Liver (tissue), 9 donors: ENCODE measurements around the gene CHST1. TPM values are rescaled to one million over a fixed set of nuclear protein-coding genes. Genes with fewer than 3 reads are reported as not detected.

Source experiments
- DNase-seq: peaks from one replicate; pipeline ENCODE4 v3.0.0-alpha.2; 2017; ENCODE audit warnings: low spot score
- H3K27ac ChIP-seq, 2 donors: one replicate each; pipeline ENCODE4 v1.7.0; 2013; ENCODE audit warnings: inconsistent platforms in 2 of 2, low read length in 2 of 2, control low read depth in 1 of 2, low read depth in 1 of 2, mild to moderate bottlenecking in 1 of 2
- H3K27me3 ChIP-seq, 4 donors: one replicate each; pipeline versions ENCODE4 v1.6.1 to v1.7.0; 2013; ENCODE audit warnings: low read length in 3 of 4, inconsistent platforms in 1 of 4, mild to moderate bottlenecking in 1 of 4, moderate library complexity in 1 of 4; ENCODE audit not compliant: control insufficient read depth in 4 of 4, insufficient read depth in 4 of 4
- H3K36me3 ChIP-seq, 4 donors: one replicate each; pipeline versions ENCODE4 v1.6.1 to v1.7.0; 2013; ENCODE audit warnings: low read length in 3 of 4, mild to moderate bottlenecking in 3 of 4, low read depth in 1 of 4, moderate library complexity in 1 of 4; ENCODE audit not compliant: control insufficient read depth in 4 of 4, insufficient read depth in 3 of 4
- H3K4me1 ChIP-seq, 4 donors: one replicate each; pipeline versions ENCODE4 v1.6.1 to v1.7.0; 2013; ENCODE audit warnings: low read length in 3 of 4, mild to moderate bottlenecking in 3 of 4, moderate library complexity in 1 of 4; ENCODE audit not compliant: control insufficient read depth in 4 of 4, insufficient read depth in 4 of 4
- H3K4me3 ChIP-seq, 3 donors: one replicate each; pipeline versions ENCODE4 v1.6.1 to v1.7.0; 2013; ENCODE audit warnings: low read length in 3 of 3, control low read depth in 1 of 3, low read depth in 1 of 3, mild to moderate bottlenecking in 1 of 3
- H3K9ac ChIP-seq, 2 donors: one replicate each; pipeline ENCODE4 v1.7.0; 2013; ENCODE audit warnings: low read length in 2 of 2, mild to moderate bottlenecking in 2 of 2, moderate library complexity in 2 of 2, control low read depth in 1 of 2, low read depth in 1 of 2
- H3K9me3 ChIP-seq, 4 donors: one replicate each; pipeline versions ENCODE4 v1.6.1 to v1.7.0; 2013; ENCODE audit warnings: low read length in 3 of 4; ENCODE audit not compliant: control insufficient read depth in 4 of 4
- EGR1 ChIP-seq, 2 donors: IDR thresholded peaks; 2 replicates each; pipeline ENCODE4 v1.6.1; 2016 to 2018; ENCODE audit warnings: antibody characterized with exemption in 2 of 2, low read depth in 2 of 2
- FOXA1 ChIP-seq: IDR thresholded peaks from 2 replicates; pipeline ENCODE4 v1.6.1; 2016; ENCODE audit warnings: antibody characterized with exemption
- FOXA2 ChIP-seq: IDR thresholded peaks from 2 replicates; pipeline ENCODE4 v1.6.1; 2016; ENCODE audit warnings: antibody characterized with exemption
- GABPA ChIP-seq, 2 donors: IDR thresholded peaks in 1 of 2; conservative IDR thresholded peaks in 1 of 2; 2 replicates each; pipeline ENCODE4 v1.6.1; 2016; ENCODE audit warnings: antibody characterized with exemption in 2 of 2, mild to moderate bottlenecking in 1 of 2, moderate library complexity in 1 of 2
- HNF4A ChIP-seq, 2 donors: conservative IDR thresholded peaks; 2 replicates each; pipeline ENCODE4 v1.6.1; 2016; ENCODE audit warnings: antibody characterized with exemption in 2 of 2, mild to moderate bottlenecking in 2 of 2
- HNF4G ChIP-seq: IDR thresholded peaks from 2 replicates; pipeline ENCODE4 v1.6.1; 2016; ENCODE audit warnings: antibody characterized with exemption
- JUND ChIP-seq, 2 donors: IDR thresholded peaks; 2 replicates each; pipeline ENCODE4 v1.6.1; 2016; ENCODE audit warnings: antibody characterized with exemption in 2 of 2
- RAD21 ChIP-seq, 2 donors: IDR thresholded peaks; 2 replicates each; pipeline ENCODE4 v1.6.1; 2016; ENCODE audit warnings: antibody characterized with exemption in 2 of 2, mild to moderate bottlenecking in 2 of 2
- RXRA ChIP-seq, 2 donors: IDR thresholded peaks; 2 replicates each; pipeline ENCODE4 v1.6.1; 2017 to 2018; ENCODE audit warnings: antibody characterized with exemption in 2 of 2, mild to moderate bottlenecking in 1 of 2
- TAF1 ChIP-seq: conservative IDR thresholded peaks from 2 replicates; pipeline ENCODE4 v1.6.1; 2016; ENCODE audit warnings: antibody characterized with exemption, mild to moderate bottlenecking
- YY1 ChIP-seq: IDR thresholded peaks from 2 replicates; pipeline ENCODE4 v1.6.1; 2016; ENCODE audit warnings: antibody characterized with exemption, mild to moderate bottlenecking
- WGBS: extraction: QIAGEN DNeasy Blood & Tissue Kit; methylation state at CpG from one replicate; pipeline ENCODE4 v1.1.7; 2013; 5-methylcytosine and 5-hydroxymethylcytosine counted together
- polyA plus RNA-seq, 2 donors: library from polyadenylated mRNA; stranded (reverse) in 1 of 2; unstranded in 1 of 2; fragments of 200-250 nt in 1 of 2; fragments of >200 nt in 1 of 2; fragmentation: Nextera tagmentation in 1 of 2; extraction: Ambion mirVana in 1 of 2; gene quantifications; one replicate each; pipeline versions ENCODE4 v1.2.1 to v1.2.3, GENCODE V29; 2013 to 2015
- total RNA-seq, 2 donors: library from RNA; depleted of rRNA; stranded (reverse); fragments of >200 nt; gene quantifications; one replicate each; pipeline ENCODE4 v1.2.3, GENCODE V29; 2014
- TF ChIP-seq, protein P1 (sequence below): IDR thresholded peaks from 2 replicates; pipeline ENCODE4 v1.6.1; 2016; ENCODE audit warnings: antibody characterized with exemption
- TF ChIP-seq, protein P2 (sequence below): IDR thresholded peaks from 2 replicates; pipeline ENCODE4 v1.6.1; 2016; ENCODE audit warnings: antibody characterized with exemption
- TF ChIP-seq, protein P3 (sequence below): fragments of 150-350 bp; IDR thresholded peaks from 2 replicates; pipeline ENCODE4 v1.5.1; 2017; ENCODE audit warnings: improper control_type of control experiment, low read depth, low read length; ENCODE audit not compliant: missing input control
- TF ChIP-seq, protein P4 (sequence below): IDR thresholded peaks from 2 replicates; pipeline ENCODE4 v1.6.1; 2016; ENCODE audit warnings: antibody characterized with exemption
- donor health status: healthy.
- donor health status: healthy.
- donor health status: healthy.
- donor health status: healthy.
- donor health status: healthy.

Gene CHST1
- total and polyA plus RNA-seq, 4 donors: 0.23 to 0.81 (median 0.45) TPM

DNA sequence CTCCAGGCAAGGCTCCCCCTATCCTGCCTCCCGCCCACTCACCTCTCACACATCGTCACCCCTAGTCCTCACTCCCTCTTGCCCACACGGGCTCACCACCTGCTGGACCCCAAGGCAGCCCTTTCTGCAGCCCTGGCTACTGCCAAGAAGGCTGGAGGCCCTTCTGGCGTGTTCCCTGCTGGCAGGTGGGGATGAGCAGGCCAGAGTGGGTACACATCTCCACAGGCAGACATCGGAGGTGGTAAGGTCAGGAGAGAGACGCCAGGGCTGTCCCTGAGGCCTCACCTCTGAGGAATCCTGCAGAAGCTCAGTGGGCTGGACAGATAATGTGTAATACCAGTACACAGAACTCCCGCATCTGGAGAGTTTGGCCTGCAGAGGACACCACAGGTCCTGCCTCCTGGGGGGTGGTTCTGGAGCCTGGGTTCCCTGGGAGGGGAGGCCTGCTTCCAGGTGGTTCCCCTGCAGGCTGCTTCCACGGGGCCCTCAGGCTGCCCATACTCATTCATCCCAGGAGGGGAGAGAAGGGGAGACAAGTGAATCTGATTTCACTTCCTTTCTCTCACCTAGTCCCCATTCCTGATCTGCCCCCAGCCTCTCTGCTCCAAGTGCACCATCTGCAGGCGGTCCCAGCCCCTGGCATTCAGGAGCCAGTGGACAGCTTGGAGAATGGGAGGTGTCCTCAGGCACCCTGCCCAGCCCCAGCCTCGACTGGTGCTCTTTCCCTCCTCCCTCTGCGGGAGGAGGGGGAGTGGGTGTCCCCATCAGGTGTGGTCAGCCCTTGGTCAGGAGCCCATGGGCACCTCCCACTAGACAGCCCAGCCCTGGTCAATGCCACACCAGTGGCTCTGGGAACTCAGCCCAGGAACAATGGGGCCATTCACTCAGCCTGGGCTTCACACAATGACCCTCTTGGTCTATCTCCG, 6.1 kb upstream of the CHST1 start:
- whole genome bisulfite sequencing: 83% methylated on average over 12 of the region's 12 CpGs
- TF ChIP-seq HNF4A (conservative IDR thresholded peaks at IDR 0.05): no peak
- TF ChIP-seq, protein P1, sequence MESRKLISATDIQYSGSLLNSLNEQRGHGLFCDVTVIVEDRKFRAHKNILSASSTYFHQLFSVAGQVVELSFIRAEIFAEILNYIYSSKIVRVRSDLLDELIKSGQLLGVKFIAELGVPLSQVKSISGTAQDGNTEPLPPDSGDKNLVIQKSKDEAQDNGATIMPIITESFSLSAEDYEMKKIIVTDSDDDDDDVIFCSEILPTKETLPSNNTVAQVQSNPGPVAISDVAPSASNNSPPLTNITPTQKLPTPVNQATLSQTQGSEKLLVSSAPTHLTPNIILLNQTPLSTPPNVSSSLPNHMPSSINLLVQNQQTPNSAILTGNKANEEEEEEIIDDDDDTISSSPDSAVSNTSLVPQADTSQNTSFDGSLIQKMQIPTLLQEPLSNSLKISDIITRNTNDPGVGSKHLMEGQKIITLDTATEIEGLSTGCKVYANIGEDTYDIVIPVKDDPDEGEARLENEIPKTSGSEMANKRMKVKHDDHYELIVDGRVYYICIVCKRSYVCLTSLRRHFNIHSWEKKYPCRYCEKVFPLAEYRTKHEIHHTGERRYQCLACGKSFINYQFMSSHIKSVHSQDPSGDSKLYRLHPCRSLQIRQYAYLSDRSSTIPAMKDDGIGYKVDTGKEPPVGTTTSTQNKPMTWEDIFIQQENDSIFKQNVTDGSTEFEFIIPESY: no peak
- TF ChIP-seq FOXA1: no peak
- TF ChIP-seq, protein P2, sequence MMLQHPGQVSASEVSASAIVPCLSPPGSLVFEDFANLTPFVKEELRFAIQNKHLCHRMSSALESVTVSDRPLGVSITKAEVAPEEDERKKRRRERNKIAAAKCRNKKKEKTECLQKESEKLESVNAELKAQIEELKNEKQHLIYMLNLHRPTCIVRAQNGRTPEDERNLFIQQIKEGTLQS: no peak
- TF ChIP-seq, protein P3, sequence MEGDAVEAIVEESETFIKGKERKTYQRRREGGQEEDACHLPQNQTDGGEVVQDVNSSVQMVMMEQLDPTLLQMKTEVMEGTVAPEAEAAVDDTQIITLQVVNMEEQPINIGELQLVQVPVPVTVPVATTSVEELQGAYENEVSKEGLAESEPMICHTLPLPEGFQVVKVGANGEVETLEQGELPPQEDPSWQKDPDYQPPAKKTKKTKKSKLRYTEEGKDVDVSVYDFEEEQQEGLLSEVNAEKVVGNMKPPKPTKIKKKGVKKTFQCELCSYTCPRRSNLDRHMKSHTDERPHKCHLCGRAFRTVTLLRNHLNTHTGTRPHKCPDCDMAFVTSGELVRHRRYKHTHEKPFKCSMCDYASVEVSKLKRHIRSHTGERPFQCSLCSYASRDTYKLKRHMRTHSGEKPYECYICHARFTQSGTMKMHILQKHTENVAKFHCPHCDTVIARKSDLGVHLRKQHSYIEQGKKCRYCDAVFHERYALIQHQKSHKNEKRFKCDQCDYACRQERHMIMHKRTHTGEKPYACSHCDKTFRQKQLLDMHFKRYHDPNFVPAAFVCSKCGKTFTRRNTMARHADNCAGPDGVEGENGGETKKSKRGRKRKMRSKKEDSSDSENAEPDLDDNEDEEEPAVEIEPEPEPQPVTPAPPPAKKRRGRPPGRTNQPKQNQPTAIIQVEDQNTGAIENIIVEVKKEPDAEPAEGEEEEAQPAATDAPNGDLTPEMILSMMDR: no peak
- no peak for TF ChIP-seq EGR1 (IDR thresholded peaks at IDR 0.05; ENCODE audit: low read depth in 2 of 2)
- TF ChIP-seq GABPA (IDR thresholded peaks at IDR 0.05 in 1 of 2, conservative IDR thresholded peaks at IDR 0.05 in 1 of 2): no peak
- no peak for TF ChIP-seq RXRA (IDR thresholded peaks at IDR 0.05)
- TF ChIP-seq, protein P4, sequence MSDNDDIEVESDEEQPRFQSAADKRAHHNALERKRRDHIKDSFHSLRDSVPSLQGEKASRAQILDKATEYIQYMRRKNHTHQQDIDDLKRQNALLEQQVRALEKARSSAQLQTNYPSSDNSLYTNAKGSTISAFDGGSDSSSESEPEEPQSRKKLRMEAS: no peak
- no peak for TF ChIP-seq TAF1
- TF ChIP-seq HNF4G: no peak
- TF ChIP-seq YY1: no peak
- TF ChIP-seq FOXA2: no peak
- TF ChIP-seq JUND (IDR thresholded peaks at IDR 0.05): no peak

DNA sequence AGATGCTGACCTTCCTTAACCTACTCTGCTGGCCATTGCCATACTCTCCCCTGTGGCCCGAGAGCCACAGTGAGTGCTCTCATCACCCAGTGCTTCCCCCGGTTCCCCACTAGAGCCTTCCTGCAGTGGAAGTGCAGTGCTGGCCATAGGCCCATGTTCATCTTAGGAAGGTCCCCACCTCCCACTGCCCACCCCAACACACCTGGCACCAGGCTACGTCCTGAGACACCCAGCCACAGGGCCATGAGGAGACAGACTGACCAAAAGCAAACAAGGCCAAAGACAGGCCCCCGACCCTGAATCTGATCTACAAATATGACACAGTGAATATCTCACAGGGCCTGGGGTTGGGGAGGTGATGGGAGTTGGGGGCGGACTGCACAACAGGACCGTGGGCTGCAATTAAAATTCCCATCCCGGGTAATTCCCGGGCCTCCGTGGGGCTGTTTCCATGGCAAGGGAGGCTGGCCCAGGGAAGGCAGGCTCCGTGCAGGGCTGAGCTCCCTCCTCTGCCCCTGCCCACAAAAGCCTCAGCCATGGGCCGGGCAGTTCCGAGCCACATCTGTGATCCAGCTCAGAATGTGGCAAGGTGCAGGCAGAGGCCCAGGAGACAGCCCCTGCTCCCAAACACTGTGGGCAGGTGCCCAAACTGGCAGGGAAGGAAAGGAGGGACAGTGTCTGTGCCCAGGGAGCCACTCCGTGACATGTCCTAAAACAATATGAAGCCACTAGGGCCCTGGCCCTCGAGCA, 5.1 kb upstream of the CHST1 start:
- Histone ChIP-seq H3K36me3 (no peaks in the 10 kb centered on the region), H3K4me1 (peaks cover 0 to 3% (median 0%) of the 10 kb centered on the region in 4 donors), H3K4me3 (no peak overlapping the region), H3K9me3 (no peaks in the 10 kb centered on the region), H3K27me3 (no peaks in the 10 kb centered on the region), H3K27ac (no peak overlapping the region), H3K9ac (no peak overlapping the region)
- TF ChIP-seq HNF4A (conservative IDR thresholded peaks at IDR 0.05): no peak
- no peak for TF ChIP-seq HNF4G
- TF ChIP-seq EGR1 (IDR thresholded peaks at IDR 0.05; ENCODE audit: low read depth in 2 of 2): no peak
- TF ChIP-seq TAF1: no peak
- TF ChIP-seq, protein P2: no peak
- TF ChIP-seq FOXA2: no peak
- TF ChIP-seq, protein P4: no peak
- TF ChIP-seq RAD21 (IDR thresholded peaks at IDR 0.05): no peak
- no peak for TF ChIP-seq GABPA (IDR thresholded peaks at IDR 0.05 in 1 of 2, conservative IDR thresholded peaks at IDR 0.05 in 1 of 2)
- WGBS: 83% methylated on average over 14 of the region's 14 CpGs
- DNase-seq: no peak

More for the DNA sequence above, 6.1 kb upstream of the CHST1 start:
- Histone ChIP-seq H3K9me3 (no peaks in the 10 kb centered on the region), H3K4me3 (no peak overlapping the region), H3K9ac (no peak overlapping the region), H3K27me3 (no peaks in the 10 kb centered on the region), H3K36me3 (no peaks in the 10 kb centered on the region), H3K27ac (no peak overlapping the region), H3K4me1 (no peaks in the 10 kb centered on the region)
- no peak for DNase-seq
